NCI-H1092 (cell line): Measurements from ENCODE around the gene C4orf50.

Source experiments
- DNase-seq: peaks from one replicate; lab custom pipeline; 2025; lab: John Stamatoyannopoulos, UW

C4orf50 gene

DNA sequence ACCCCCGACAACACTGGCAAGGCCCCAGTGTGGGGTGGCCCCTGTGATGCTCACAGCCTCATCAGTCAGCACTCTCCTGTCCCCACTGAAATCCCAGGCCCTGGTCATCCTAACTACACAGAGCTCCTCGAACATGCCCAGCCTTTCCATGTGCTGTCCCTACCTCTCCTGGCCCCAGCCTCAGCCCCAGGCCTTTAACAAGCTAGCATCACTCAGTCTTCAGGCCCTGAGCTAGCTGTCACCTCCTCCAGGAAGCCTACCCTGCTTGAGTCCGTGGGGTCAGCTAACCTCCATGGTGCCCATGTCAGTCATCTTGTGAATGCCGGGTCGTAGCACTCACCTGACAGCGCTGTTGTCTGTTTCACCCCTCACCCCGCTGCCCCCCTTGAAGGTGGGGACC is 25.6 kb upstream of the C4orf50 start:
- no peak for DNase-seq

DNA sequence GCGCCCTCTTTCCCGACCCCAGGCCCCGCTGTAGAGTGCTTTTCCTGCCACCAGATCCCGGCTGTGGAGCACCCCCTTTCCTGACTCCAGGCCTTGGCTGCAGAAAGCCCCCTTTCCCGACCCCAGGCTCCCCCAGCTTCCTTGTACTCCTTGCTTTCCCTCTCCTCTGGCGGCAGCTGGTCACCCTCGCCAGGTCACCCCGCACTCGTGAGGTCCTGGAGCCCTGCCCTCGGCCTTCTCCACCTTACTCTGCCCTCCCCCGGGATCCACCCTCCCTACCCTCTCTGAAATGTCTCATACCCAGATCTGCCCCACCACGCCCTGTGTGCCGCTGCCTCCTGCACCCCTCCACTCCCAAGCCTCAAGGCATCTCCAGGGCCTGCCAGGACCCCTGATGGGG is 25.0 kb upstream of the C4orf50 start:
- DNase-seq, result no peak

DNA sequence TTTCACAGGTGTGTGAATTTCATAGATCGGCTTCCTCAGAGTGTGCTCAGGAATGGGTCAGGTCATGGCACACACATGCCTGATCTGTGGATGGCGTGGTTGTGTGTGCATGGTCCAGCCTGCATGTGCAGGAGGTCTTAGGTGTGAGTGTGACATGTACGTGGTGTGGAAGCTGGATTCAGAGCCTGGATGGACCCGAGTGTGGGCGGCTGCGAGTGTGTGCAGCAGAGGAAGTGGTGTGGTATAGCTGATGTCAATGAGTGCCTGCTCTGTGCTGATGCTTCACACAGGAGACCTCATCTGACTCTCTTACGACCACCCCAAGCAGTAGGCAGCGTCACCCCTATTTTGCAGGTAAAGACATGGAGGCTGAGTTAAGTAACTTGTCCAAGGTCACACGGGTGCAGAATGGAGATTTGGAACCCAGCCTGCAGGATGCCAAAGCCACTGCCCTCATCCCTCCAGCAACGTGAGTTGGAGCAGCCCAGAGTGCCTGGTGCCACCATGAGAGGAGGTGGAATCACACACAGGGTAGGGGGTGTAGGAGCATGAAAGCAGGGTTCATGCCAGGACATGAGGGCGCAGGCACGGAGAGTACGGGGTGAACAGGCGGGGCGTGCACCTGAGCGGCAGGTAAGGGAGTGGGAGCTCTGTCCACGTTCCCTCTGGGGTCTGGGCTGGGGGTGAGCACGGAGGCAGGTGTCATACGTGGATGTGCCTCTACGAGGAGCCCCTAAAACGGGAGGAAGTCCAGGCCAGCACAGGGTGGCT is 24.2 kb upstream of the C4orf50 start:
- no peak for DNase-seq

DNA sequence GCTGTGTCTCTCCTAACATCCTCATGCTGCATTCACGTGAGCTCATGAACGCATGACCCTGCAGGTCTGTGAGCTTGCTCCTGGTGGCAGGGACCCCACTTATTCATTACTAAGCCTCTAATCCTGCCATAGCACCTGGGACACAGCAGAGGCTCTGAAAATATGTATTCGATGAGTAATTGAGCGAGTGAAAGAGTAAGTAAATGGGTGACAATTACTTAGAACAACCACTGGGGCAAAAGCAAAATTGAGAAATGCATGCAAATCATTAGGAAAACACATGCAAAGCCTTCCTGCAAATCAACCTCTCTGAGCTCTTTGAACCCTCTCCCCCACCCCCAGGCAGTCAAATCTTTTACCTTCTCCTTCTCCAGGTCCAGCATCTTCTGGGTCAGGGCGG is 23.6 kb upstream of the C4orf50 start:
- no peak for DNase-seq

DNA sequence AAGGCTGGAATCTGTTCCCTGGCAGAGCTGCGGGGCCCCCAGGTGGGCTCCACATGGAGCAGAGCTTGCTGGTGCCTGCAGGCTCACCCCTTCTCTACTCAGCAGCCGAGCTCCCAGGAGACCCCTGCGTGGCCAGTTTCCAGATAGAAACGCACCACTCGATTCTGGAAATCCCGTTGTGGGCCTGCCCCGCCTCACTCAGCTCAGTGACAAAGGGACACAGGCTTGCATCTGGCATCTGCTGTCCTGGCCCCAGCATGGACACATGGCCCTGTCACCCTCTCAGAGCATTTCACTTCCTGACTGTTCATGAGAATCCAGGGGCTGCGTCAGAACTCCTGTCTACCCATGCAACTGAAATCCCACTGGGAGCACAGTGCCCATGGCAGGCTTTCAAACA is 20.5 kb upstream of the C4orf50 start:
- DNase-seq, result no peak

DNA sequence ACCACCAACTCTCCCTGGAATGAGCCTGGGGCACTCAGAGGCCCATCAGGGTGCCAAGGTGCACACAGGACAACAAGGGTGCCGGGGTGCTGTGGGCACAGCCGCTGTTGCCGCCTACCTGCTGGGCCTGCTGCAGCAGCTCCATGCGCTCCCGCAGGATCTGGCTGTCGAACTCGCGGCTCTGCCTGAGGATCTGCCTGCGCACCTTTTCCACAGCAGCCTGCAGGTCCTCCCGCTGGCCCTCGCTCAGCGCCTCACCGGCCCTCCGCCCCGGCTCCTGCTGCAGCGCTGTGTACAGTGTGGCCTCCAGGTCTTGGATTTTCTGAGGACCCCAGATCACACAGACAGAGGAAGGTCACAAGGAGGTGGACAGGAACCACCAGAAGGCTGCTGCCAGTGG is 17.6 kb upstream of the C4orf50 start:
- no peak for DNase-seq

DNA sequence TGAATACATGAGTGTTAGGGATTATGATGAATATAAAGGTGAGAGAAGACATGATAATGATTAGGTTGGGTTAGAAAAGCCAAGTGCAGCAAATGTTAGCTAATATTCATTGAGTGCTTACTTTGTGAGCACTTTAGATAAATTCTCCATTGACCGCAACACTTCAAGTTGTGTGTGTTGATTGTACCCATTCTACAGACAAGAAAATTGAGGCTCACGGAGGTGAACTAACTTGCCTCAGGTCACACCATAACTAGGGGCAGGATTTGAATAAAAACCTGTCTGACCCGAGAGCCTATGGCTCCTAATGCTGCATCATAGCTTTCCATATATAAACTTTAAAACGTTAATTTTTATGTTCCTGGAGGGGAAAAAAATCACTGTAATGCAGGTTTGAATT is 15.2 kb upstream of the C4orf50 start:
- DNase-seq, result peak; percentile 61

DNA sequence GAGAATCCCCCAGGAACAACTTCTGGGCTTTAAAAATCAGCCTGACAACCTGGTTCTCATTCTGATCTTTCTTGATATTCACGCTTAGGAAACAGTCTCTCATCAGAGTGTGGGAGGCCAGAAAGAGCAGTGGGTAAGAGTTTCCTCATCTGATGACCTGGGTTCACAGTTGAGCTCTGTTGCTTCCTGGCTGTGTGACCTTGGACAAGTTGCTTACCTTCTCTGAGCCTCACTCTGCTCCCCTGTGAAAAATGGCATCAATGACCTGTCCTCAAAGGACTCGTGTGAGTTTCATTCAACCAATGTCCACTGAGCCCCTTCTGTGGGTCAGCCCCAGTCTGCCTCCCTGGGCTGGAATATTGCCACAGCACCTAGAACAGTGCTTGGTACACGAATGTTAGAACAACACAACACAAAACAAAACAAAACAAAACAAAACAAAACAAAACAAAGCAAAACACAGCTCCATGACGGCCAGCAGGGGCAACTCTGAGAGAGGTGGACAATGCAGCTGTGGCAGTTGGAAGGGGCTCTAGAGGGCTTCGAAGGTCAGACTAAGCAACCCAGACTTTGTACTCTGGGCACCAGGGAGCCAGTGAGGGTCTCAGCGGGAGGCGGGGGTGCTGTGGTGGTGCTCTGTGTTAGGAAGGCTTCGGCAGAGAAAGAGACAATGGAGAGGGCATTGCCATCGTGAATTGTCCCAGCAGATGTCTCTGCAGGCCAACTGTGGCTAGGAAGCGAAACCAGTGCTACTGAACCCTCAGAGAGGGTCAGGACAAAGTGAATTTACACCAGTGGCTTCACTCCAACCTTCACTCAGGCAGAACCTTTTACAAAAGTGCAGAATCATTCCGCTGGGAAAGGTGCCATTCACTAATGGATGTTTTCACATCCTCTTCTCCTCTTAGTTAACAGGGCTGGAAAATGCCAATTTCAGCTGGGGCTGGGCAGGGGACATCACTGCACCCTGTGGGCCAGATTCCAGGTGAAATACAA is 14.3 kb upstream of the C4orf50 start:
- DNase-seq, result peak; percentile 97

DNA sequence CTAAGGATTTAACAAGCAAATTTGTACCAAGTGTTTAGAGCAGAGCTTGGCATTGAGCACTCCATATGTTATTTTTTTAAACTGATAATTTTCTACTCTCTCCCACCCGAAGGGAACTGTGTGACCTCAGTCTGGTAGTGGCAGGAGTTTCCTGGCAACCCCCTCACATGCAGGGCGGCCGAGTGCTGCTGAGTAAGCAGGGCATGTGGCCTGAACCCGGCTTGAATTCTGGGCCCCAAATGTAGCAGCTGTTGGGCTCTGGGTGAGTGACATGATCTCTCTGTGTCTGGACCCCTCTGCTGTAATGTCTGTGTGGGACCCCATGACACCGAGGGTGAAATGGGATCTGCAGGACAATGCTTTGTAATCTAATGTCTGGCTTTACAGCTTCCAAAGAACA is 13.6 kb upstream of the C4orf50 start:
- DNase-seq, result no peak

DNA sequence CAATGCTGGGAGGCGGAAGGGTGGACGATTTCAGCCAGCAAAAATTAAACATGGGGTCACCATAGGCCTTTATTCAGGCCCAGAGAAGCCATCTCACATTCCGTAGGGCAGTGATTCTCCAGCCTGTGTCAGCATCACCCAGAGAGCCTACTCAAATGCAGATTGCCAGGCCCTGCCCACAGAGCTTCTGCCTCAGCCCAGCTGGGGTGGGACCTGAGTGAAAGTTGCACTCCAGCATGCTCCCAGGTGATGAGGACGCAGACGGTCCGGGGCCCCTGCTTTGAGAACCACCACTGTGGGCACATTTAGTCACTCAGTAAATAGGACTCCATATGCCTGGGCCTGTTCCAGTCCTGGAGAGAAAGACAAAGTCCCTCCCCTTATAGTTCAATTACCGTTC is 12.4 kb upstream of the C4orf50 start:
- DNase-seq, result no peak

DNA sequence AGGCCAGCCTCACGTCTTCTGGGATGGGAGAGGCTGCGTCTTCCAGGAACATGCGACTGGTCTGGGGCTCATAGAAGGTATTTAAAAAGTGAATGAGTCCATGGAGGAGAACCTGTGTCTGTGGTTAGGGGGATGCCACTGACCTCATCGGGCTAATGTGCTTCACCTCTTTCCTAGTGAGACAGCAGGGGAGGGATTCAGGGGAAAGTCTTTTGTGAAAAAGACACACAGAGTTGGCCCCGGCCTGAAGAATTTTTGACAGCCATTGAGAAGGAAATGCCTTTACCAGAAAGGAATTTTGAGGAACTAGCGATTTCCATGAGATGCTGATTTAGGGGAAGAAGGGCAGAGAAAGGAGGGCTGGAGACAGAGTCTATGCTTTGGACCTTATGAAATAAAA is 11.0 kb upstream of the C4orf50 start:
- DNase-seq, result no peak

DNA sequence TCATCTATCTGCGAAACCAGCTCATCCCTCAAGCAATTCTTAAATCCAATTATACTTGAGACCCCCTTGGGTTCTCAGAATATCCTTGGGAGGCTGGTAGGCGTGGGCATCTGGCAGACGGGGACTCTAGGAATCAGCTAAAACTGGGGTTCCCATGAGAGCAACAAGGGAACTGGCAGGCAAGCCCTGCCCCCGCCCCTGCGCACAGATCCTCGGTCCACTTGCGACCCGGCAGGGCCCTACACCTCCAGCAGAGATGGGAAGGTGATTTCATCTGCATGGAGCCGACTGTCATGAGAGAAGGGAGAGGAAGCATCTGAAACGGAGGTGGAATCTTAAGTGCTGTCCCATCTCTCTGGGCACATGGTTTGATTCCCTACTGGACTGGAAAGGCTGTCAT is 9.9 kb upstream of the C4orf50 start:
- no peak for DNase-seq

DNA sequence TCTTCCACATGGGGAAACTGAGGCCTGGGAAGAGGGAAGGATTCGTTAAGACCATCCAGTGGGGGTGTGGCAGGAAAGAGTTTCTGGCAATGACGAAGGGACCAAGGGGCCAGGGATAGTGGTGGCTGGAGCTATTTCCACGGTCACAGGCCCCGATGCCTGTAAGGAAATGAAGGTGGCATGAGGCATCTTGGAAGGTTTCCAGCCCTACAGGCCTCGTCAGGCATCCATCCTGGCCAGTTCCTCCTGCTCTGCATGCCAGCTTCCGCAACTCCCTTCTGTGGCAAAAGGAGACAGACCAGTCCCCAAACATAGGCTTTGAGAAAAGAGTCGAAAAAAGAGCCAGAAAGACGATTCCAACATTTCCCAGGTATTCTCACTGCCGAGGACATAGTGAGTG is 9.2 kb upstream of the C4orf50 start:
- no peak for DNase-seq

DNA sequence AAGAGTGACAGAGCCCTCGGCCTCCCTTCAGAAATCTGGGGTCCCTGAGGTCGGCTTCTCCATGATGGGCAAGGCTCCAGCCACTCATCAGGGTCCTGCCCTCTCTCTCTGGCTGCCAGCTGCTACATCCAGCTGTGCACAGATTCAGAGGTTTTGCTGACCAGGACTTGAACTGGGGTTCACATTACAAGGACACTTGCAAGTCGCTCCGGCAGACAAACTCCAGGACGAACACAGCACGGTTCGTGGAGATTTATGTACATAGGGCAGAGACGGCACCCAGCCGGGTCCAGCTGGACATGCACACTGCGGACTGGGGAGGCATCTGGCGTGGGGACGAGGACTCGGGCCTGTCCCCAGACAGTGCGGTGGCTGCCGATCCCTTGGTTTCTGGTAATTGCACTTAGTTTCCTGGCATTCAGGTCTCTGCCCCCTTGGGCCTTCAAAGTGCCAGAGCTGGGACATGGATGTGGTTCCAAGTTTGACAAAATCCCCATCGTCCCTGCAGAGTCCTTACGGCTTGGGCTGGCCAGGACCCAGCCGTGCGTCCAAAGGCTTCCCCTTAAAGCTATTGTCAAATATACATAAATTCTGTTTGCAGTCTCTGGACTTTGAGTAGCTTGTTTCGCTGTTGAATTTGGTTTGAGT is 6.2 kb upstream of the C4orf50 start:
- DNase-seq, result no peak

DNA sequence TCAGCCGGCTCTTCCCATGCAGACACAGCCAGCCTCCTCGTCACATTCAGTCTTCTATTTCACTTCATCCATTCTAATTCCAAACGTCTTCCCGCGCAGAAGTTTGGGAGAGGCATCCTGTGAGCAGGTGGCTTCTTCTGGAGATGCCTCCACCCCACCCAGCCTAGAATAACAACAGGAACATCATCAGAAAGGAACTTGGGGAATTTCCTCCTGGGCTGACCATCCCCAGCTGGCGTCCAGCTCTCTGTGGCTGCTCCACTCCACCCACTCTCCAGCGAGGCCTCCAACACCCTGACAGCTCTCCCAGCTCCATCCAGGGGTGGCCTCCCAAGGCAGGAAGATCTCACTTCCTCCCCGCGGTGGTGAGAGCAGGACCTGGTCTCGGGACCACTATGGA is 5.5 kb upstream of the C4orf50 start:
- DNase-seq, result no peak

DNA sequence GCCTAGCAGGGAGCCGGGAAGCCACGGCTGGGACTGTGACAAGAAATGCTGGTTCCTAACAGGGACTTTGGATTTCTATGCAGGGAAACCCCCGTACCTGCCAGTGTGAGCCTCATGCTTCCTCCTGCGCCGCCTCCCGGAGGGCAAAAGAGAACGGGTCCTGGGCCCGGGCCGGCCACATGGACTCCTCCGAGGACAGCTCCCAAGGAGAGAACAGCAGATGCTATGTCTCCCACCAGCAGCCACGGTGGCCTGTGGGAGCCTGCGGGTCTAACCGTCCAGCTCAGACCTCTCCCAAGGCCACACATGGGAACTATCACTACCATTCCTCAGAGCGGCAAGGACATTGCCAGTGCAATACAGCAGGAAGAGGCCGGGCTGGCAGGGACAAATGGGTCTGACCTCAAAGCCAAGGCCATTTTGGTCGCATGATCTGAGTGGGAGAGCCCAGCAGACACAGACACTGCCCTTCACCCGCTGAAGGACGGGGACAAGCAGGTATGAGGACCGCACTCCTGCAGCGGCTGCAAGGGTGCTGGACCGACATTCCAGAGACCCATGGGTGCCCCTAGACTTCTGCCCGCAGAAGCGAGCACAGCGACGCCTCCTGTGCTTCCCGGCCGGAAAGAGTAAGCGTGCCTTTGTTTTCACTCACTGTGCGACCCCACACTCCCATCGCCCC is 4.5 kb upstream of the C4orf50 start:
- DNase-seq, result no peak

DNA sequence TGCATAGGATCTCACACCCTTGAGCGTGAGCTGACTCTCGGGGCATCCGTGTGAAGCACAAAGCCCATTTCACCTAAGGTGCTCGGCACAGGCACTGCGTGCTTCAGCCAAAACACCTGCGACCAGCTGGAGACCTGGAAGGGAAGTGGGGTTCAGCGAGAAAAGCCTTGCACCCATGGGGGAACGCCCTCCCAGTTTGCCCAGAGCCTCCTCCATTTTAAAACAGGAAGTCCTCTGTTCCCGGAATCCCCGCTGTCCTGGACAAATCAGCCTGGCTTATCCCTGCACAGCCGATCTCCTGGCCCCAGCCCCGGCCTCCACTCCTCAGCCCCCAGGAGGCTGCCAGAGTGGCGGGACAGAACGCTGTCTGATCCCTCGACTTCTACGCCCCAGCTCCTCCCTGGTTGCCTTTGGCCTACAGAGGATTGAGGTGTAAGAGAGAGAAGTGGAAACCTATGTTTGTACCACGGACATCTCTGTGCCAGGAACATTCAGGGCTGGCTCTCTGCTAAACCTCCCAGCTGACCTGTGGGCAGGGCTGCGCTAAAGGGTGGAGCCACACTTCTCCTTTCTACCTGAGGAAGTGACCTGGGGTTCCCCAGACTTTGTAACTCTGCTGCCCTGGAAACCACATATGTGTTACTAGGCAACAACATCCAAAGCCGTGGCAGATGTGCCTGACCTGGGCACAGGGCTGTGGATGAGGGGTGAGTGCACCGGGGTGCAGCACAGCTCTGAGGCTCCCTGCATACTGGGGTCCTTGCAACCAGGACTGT is 3.8 kb upstream of the C4orf50 start:
- no peak for DNase-seq

DNA sequence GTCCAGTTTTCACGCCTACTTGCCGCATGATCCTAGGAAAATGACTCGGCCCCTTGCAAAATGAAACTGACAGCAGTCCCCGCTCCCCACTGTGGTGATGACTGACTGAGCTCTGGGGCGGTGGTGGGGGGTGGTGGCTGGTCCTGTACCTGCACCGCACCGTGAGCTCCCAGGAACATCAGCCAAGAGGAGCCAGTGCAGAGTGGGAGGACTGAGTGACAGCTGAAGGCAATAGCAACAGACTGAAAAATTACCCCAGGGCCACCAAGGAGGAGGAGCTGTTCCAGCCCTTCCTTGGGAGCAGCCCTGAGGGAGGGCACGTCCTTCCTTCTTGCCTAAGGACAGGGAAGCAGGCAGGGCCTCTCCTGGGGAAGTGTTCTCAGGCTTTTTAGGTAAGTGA is 2.4 kb upstream of the C4orf50 start:
- DNase-seq, result no peak

DNA sequence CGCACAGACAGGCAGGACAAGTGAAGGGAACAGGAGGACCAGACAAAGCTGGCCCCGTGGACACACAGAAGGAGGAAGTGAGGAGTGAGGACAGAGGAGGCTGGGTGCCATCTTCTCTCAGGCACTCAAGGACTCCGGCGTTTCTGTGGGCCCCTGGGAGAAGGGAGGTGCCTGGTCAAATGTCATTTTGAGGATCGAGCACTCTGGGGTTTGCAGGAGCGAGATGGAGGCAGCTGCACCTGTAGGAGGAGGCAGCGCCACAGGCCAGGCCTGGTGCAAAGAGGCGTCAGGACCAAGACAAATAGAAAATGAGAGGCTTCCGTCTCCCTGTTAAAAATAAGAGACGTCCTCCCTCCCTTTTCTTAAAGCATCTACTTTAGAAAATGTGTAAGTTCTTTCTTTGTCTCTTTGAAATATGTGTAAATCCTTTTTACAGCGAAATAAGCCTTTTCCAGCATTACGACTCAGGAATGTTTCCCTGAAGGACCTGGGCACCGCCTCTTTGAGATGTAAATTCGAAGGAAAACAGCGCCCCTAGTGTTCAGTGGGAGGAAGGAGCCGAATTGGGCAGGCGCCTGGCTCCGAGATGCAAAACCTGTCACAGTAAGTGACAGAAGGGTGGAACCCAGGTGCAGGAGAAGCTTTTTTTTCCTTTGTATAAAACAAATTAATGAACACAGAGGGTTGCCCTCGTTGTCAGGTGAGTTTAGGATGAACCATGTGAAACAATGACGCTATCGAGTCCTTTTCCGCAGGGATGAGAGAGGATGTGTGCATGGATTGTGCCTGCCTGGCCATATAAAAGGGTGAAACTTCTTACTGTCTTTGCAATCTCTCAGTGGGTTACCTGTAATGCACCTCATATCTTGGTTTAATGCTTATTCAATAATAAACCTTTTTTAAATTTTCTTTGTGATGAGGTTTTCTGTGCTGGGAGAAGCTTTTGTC is 1.4 kb upstream of the C4orf50 start:
- DNase-seq, result peak; percentile 25

DNA sequence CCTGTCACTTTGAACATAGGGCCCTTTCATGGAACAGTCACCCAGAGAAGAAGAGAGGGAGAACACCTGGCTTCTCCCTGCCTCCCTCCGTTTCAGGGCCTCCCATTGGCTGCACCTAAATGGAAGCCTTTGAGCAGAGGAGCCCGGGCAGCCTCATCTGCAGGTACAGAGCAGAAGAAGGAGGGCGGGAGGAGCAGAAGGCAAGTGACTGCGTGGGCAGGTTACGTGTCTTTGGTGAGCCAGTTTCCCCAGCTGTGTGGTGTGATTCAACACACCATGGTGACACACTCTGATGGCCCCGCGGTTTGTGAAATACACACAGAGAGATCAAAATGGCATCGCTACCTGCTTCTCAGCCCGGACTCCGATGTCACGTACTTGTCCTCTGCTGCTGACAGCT is 431 bp downstream of the C4orf50 start:
- no peak for DNase-seq
